Parathyroid adenoma (tissue), 2 donors: ENCODE results near the gene ZDHHC14.

Source experiments
- H2AFZ ChIP-seq: fragments of 300-600 bp; sonication (generic); one replicate; pipeline ENCODE4 v1.7.0; 2017; ENCODE audit warnings: antibody characterized with exemption, mild to moderate bottlenecking
- H3K27ac ChIP-seq: fragments of 300-600 bp; sonication (generic); one replicate; pipeline ENCODE4 v1.7.0; 2017
- H3K27me3 ChIP-seq: fragments of 300-600 bp; sonication (generic); one replicate; pipeline ENCODE4 v1.7.0; 2017; ENCODE audit warnings: low read length; ENCODE audit not compliant: control insufficient read depth, insufficient read depth
- H3K36me3 ChIP-seq: fragments of 300-600 bp; sonication (generic); one replicate; pipeline ENCODE4 v1.7.0; 2017; ENCODE audit warnings: low read length; ENCODE audit not compliant: control insufficient read depth, insufficient read depth
- H3K4me1 ChIP-seq: fragments of 300-600 bp; sonication (generic); one replicate; pipeline ENCODE4 v1.7.0; 2017; ENCODE audit warnings: control low read depth
- H3K4me2 ChIP-seq: fragments of 300-600 bp; sonication (generic); one replicate; pipeline ENCODE4 v1.7.0; 2017; ENCODE audit warnings: low read length
- H3K4me3 ChIP-seq: fragments of 300-600 bp; sonication (generic); one replicate; pipeline ENCODE4 v1.7.0; 2017; ENCODE audit warnings: low read depth, low read length
- H3K79me2 ChIP-seq: fragments of 300-600 bp; sonication (generic); one replicate; pipeline ENCODE4 v1.7.0; 2017; ENCODE audit warnings: control low read depth
- H3K9ac ChIP-seq: fragments of 300-600 bp; sonication (generic); one replicate; pipeline ENCODE4 v1.7.0; 2017; ENCODE audit warnings: mild to moderate bottlenecking
- H3K9me3 ChIP-seq: fragments of 300-600 bp; sonication (generic); one replicate; pipeline ENCODE4 v1.7.0; 2017; ENCODE audit warnings: low read length; ENCODE audit not compliant: control insufficient read depth
- TF ChIP-seq, protein P1 (sequence below): fragments of 300-600 bp; sonication (generic); IDR thresholded peaks from one replicate; pipeline ENCODE4 v1.7.0; 2017; ENCODE audit warnings: antibody characterized with exemption, mild to moderate bottlenecking
- donor health status: primary hyperparathyroidism.

The ZDHHC14 gene

DNA sequence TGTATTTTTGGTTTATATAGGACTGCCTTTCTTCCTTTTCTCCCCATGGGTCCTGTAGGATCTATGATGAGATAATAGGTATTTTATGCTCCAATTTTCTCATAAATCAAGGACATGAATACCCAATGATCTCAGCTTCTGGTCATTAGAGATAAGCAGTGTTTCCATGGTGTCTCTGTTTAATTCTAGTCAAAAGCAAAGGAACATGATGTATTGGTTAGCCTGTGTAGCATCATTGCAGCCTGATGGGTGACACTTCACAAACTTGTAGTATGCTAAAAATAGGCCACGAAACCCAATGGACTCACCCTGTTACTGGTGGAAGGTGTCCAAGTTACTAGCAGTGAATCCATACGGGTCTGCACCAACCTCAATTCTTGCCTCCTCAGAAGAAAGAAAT, 325.9 kb downstream of the ZDHHC14 start:
- H3K4me2 ChIP-seq, result no peak overlapping the region
- H3K36me3 ChIP-seq, result no peaks in the 10 kb centered on the region
- TF ChIP-seq, protein P1, sequence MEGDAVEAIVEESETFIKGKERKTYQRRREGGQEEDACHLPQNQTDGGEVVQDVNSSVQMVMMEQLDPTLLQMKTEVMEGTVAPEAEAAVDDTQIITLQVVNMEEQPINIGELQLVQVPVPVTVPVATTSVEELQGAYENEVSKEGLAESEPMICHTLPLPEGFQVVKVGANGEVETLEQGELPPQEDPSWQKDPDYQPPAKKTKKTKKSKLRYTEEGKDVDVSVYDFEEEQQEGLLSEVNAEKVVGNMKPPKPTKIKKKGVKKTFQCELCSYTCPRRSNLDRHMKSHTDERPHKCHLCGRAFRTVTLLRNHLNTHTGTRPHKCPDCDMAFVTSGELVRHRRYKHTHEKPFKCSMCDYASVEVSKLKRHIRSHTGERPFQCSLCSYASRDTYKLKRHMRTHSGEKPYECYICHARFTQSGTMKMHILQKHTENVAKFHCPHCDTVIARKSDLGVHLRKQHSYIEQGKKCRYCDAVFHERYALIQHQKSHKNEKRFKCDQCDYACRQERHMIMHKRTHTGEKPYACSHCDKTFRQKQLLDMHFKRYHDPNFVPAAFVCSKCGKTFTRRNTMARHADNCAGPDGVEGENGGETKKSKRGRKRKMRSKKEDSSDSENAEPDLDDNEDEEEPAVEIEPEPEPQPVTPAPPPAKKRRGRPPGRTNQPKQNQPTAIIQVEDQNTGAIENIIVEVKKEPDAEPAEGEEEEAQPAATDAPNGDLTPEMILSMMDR, result no peak
- H3K4me1 ChIP-seq, result no peaks in the 10 kb centered on the region
- no peak overlapping the region for H2AFZ ChIP-seq
- no peaks in the 10 kb centered on the region for H3K79me2 ChIP-seq
- no peak overlapping the region for H3K4me3 ChIP-seq
- no peak overlapping the region for H3K9ac ChIP-seq
- H3K9me3 ChIP-seq, result no peaks in the 10 kb centered on the region
- no peak overlapping the region for H3K27ac ChIP-seq
- H3K27me3 ChIP-seq, result no peaks in the 10 kb centered on the region

DNA sequence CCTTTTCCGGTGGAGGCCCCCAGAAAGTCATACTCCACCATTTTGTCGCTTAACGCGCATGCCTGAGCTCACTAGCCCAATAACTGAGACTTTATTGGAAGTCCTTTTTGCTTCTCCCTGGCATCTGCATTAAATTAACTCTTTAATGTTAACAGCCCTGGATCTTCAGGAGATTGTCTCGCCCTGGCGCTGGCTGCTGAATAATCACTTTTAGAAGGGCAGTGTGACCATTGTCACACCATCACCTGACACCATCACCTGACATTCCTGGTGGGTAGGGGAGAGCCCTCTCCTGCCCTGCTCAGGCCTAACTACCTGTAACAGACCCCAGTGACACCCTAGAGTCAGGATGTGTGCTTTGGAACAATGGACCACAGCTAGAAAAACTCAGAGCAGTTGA, 326.6 kb downstream of the ZDHHC14 start:
- H3K4me1 ChIP-seq, result no peaks in the 10 kb centered on the region
- no peak overlapping the region for H2AFZ ChIP-seq
- H3K9ac ChIP-seq, result no peak overlapping the region
- no peaks in the 10 kb centered on the region for H3K79me2 ChIP-seq
- H3K36me3 ChIP-seq, result no peaks in the 10 kb centered on the region
- no peak overlapping the region for H3K4me3 ChIP-seq
- no peaks in the 10 kb centered on the region for H3K9me3 ChIP-seq
- TF ChIP-seq, protein P1, result no peak
- no peak overlapping the region for H3K4me2 ChIP-seq
- no peaks in the 10 kb centered on the region for H3K27me3 ChIP-seq
- H3K27ac ChIP-seq, result no peak overlapping the region

DNA sequence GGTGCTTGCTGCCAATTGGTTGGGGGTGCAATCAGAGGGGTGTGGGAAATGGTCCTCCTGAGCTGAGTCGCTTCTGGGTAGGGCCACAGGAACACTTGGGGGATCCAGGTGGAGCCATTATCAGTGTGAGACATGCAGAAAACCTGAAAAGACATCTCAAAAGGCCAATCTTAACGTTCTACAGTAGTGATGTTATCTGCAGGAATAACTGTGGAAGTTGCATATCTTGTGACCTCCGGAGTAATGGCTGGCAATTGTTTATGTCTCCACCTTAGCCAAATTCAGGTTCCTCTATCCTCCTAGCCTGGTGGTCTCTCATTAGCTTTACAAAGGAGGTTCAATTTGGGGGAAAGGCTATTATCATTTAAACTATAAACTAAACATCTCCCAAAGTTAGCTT, 327.2 kb downstream of the ZDHHC14 start:
- H2AFZ ChIP-seq, result no peak overlapping the region
- no peak overlapping the region for H3K4me3 ChIP-seq
- H3K4me2 ChIP-seq, result no peak overlapping the region
- no peaks in the 10 kb centered on the region for H3K27me3 ChIP-seq
- H3K27ac ChIP-seq, result no peak overlapping the region
- no peak overlapping the region for H3K9ac ChIP-seq
- no peaks in the 10 kb centered on the region for H3K9me3 ChIP-seq
- TF ChIP-seq, protein P1, result no peak
- no peaks in the 10 kb centered on the region for H3K4me1 ChIP-seq
- no peaks in the 10 kb centered on the region for H3K36me3 ChIP-seq
- no peaks in the 10 kb centered on the region for H3K79me2 ChIP-seq

DNA sequence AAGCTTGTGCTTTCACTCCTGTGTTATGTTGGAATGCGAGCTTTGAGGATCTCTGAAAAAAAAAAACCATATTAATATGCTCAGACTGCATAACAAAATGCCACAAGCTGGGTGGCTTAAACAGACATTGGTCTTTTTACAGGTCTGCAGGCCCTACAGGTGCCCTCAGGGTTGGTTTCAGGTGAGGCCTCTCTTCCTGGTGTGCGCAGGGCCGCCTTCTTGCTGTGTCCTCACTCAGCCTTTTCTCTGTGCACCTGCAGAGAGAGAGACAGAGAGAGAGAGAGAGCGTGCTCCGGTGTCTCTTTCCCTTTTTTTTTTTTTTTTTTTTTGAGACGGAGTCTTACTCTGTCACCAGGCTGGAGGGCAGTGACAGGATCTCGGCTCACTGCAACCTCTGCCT, 327.9 kb downstream of the ZDHHC14 start:
- Histone ChIP-seq H3K9ac (no peak overlapping the region), H3K27me3 (no peaks in the 10 kb centered on the region), H3K79me2 (no peaks in the 10 kb centered on the region), H2AFZ (no peak overlapping the region), H3K4me1 (no peaks in the 10 kb centered on the region), H3K27ac (no peak overlapping the region), H3K36me3 (no peaks in the 10 kb centered on the region), H3K9me3 (no peaks in the 10 kb centered on the region), H3K4me3 (no peak overlapping the region), H3K4me2 (no peak overlapping the region)
- TF ChIP-seq, protein P1, result no peak

DNA sequence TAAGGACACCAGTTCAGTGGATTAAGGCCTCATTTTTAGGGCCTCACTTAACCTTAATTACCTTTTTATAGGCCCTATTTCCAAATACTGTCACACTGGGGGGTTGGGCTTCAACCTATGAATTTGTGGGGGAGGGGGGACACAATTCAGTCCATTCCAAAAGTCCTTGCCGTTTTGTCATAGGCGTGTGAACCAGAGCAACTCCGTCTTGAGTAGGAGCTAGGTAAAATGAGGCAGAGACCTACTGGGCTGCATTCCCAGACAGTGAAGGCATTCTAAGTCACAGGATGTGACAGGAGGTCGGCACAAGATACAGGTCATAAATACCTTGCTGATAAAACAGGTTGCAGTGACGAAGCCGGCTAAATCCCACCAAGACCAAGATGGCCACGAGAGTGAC, 328.6 kb downstream of the ZDHHC14 start:
- TF ChIP-seq, protein P1, result no peak
- Histone ChIP-seq H3K79me2 (no peaks in the 10 kb centered on the region), H3K4me2 (no peak overlapping the region), H3K9me3 (no peaks in the 10 kb centered on the region), H3K27me3 (no peaks in the 10 kb centered on the region), H3K27ac (no peak overlapping the region), H3K9ac (no peak overlapping the region), H2AFZ (no peak overlapping the region), H3K36me3 (no peaks in the 10 kb centered on the region), H3K4me1 (no peaks in the 10 kb centered on the region), H3K4me3 (no peak overlapping the region)
